Activated naive CD4-positive, alpha-beta T cell (primary cell): Measurements from ENCODE around the gene FIBP.

Source experiments
- DNase-seq, 4 experiments: peaks; one replicate each; lab custom pipeline; 2025; lab: John Stamatoyannopoulos, UW

Gene FIBP

GRCh38 chr11:65888163-65888814 lies at the start of gene FIBP:
FIBP (minus strand) TSS chr11:65888471; CDS start chr11:65888418, 53 bp downstream.
- DNase-seq, result peak; percentile 87 to 92 (median 89)

- no peak for DNase-seq
Measured at GRCh38 chr11:65937766-65938165, 49.5 kb upstream of the FIBP start.

- no peak for DNase-seq
Measured at GRCh38 chr11:65934014-65934413, 45.7 kb upstream of the FIBP start.

- DNase-seq, result no peak
Measured at GRCh38 chr11:65932558-65932919, 44.3 kb upstream of the FIBP start.

GRCh38 chr11:65931773-65932557 lies 43.7 kb upstream of the FIBP start:
- no peak for DNase-seq

GRCh38 chr11:65928667-65929066 lies 40.4 kb upstream of the FIBP start:
- no peak for DNase-seq

GRCh38 chr11:65927904-65928397 lies 39.7 kb upstream of the FIBP start:
- DNase-seq, result peak in 3 of 4 experiments; percentile 18 to 67 (median 46)

- DNase-seq, result no peak
Measured at GRCh38 chr11:65925397-65925796, 37.1 kb upstream of the FIBP start.

GRCh38 chr11:65922565-65922964 lies 34.3 kb upstream of the FIBP start:
- DNase-seq, result no peak

GRCh38 chr11:65921876-65922275 lies 33.6 kb upstream of the FIBP start:
- no peak for DNase-seq

- DNase-seq, result no peak
Measured at GRCh38 chr11:65921033-65921555, 32.8 kb upstream of the FIBP start.

GRCh38 chr11:65920372-65920802 lies 32.1 kb upstream of the FIBP start:
- no peak for DNase-seq

GRCh38 chr11:65919573-65920371 lies 31.5 kb upstream of the FIBP start:
- DNase-seq, result peak in 3 of 4 experiments; percentile 56 to 70 (median 61)

GRCh38 chr11:65919141-65919572 lies 30.9 kb upstream of the FIBP start, which contains the start of gene DRAP1:
DRAP1 (plus strand) TSS chr11:65919426; CDS start chr11:65919502, 76 bp downstream.
- DNase-seq, result peak; percentile 97 to 99 (median 98)

GRCh38 chr11:65918211-65919140 lies 30.2 kb upstream of the FIBP start, which contains the start of gene C11orf68:
C11orf68 (minus strand) TSS chr11:65919062; CDS start chr11:65919031, 31 bp downstream.
- DNase-seq, result peak in 2 of 4 experiments; percentile 32 to 58

- DNase-seq, result no peak
Measured at GRCh38 chr11:65917434-65918210, 29.4 kb upstream of the FIBP start.

- DNase-seq, result no peak
Measured at GRCh38 chr11:65917077-65917433, 28.8 kb upstream of the FIBP start.

- no peak for DNase-seq
Measured at GRCh38 chr11:65916391-65916790, 28.1 kb upstream of the FIBP start.

- DNase-seq, result no peak
Measured at GRCh38 chr11:65915821-65916251, 27.6 kb upstream of the FIBP start.
